Measurements from ENCODE around the gene ZKSCAN2.

The ZKSCAN2 gene

GRCh38 chr16:25257470-25257955 is at the start of gene ZKSCAN2:
ZKSCAN2 (minus strand) TSS chr16:25257845; CDS start chr16:25257127, 718 bp downstream.
- peak; percentile 77 for DNase-seq (ENCODE audit: low spot score)

GRCh38 chr16:25299792-25300590 is 42.3 kb upstream of the ZKSCAN2 start:
- DNase-seq (ENCODE audit: low spot score): no peak

- DNase-seq (ENCODE audit: low spot score): no peak
Observed at GRCh38 chr16:25298165-25298872, 40.7 kb upstream of the ZKSCAN2 start.

GRCh38 chr16:25297151-25297787 is 39.6 kb upstream of the ZKSCAN2 start:
- DNase-seq (ENCODE audit: low spot score): no peak

GRCh38 chr16:25291580-25291979 is 33.9 kb upstream of the ZKSCAN2 start:
- no peak for DNase-seq (ENCODE audit: low spot score)

GRCh38 chr16:25289466-25289865 is 31.8 kb upstream of the ZKSCAN2 start:
- DNase-seq (ENCODE audit: low spot score): no peak

- DNase-seq (ENCODE audit: low spot score): no peak
Observed at GRCh38 chr16:25279491-25279890, 21.8 kb upstream of the ZKSCAN2 start.

- no peak for DNase-seq (ENCODE audit: low spot score)
Observed at GRCh38 chr16:25271421-25271820, 13.8 kb upstream of the ZKSCAN2 start.

- DNase-seq (ENCODE audit: low spot score): no peak
Observed at GRCh38 chr16:25270577-25270976, 12.9 kb upstream of the ZKSCAN2 start.

GRCh38 chr16:25269879-25270278 is 12.2 kb upstream of the ZKSCAN2 start:
- DNase-seq (ENCODE audit: low spot score): no peak

- DNase-seq (ENCODE audit: low spot score): no peak
Observed at GRCh38 chr16:25265968-25266367, 8.3 kb upstream of the ZKSCAN2 start.

- DNase-seq (ENCODE audit: low spot score): no peak
Observed at GRCh38 chr16:25264597-25264996, 7.0 kb upstream of the ZKSCAN2 start.

- DNase-seq (ENCODE audit: low spot score): no peak
Observed at GRCh38 chr16:25260416-25260815, 2.8 kb upstream of the ZKSCAN2 start.

GRCh38 chr16:25258861-25259179 is 1.2 kb upstream of the ZKSCAN2 start:
- DNase-seq (ENCODE audit: low spot score): peak; percentile 22

GRCh38 chr16:25257956-25258860 is 563 bp upstream of the ZKSCAN2 start:
- DNase-seq (ENCODE audit: low spot score): peak; percentile 70

- DNase-seq (ENCODE audit: low spot score): no peak
Observed at GRCh38 chr16:25256695-25257469, 763 bp downstream of the ZKSCAN2 start.

GRCh38 chr16:25253322-25253721 is 4.3 kb downstream of the ZKSCAN2 start:
- no peak for DNase-seq (ENCODE audit: low spot score)

- DNase-seq (ENCODE audit: low spot score): no peak
Observed at GRCh38 chr16:25250467-25250866, 7.2 kb downstream of the ZKSCAN2 start.

GRCh38 chr16:25235991-25236390 is 21.7 kb downstream of the ZKSCAN2 start:
- DNase-seq (ENCODE audit: low spot score): no peak

GRCh38 chr16:25228372-25228771 is 29.3 kb downstream of the ZKSCAN2 start:
- no peak for DNase-seq (ENCODE audit: low spot score)

GRCh38 chr16:25224731-25225319 is 32.8 kb downstream of the ZKSCAN2 start:
- no peak for DNase-seq (ENCODE audit: low spot score)
